Fibroblast of lung (primary cell): Measurements from ENCODE around the gene PPA1. TPM values are rescaled to one million over a fixed set of nuclear protein-coding genes. Genes with fewer than 3 reads are reported as not detected.

Source experiments
- DNase-seq, 2 donors: peaks; one replicate each; pipeline versions ENCODE4 v3.0.0 to v3.0.0-alpha.2; 2010; ENCODE audit warnings: low read depth in 2 of 2
- H2AFZ ChIP-seq: 2 replicates; pipeline ENCODE4 v1.5.1; 2012; ENCODE audit warnings: low read length, control low read depth, inconsistent platforms
- H3K27ac ChIP-seq: 2 replicates; pipeline ENCODE4 v1.5.1; 2011; ENCODE audit warnings: low read length, control low read depth; ENCODE audit not compliant: insufficient read depth
- H3K27me3 ChIP-seq: 2 replicates; pipeline ENCODE4 v1.5.1; 2011; ENCODE audit warnings: mild to moderate bottlenecking, low read length; ENCODE audit not compliant: control insufficient read depth, insufficient read depth
- H3K36me3 ChIP-seq: 2 replicates; pipeline ENCODE4 v1.5.1; 2011; ENCODE audit warnings: low read length; ENCODE audit not compliant: control insufficient read depth, insufficient read depth
- H3K4me1 ChIP-seq: 2 replicates; pipeline ENCODE4 v1.5.1; 2011; ENCODE audit warnings: low read length; ENCODE audit not compliant: control insufficient read depth, insufficient read depth; ENCODE audit errors: extremely low read depth
- H3K4me2 ChIP-seq: 2 replicates; pipeline ENCODE4 v1.5.1; 2011; ENCODE audit warnings: low read length, control low read depth; ENCODE audit not compliant: insufficient read depth; ENCODE audit errors: extremely low read depth
- H3K4me3 ChIP-seq, 4 experiments: fragments of 200-600 bp in 1 of 4; sonication (generic) in 1 of 4; replicated peaks in 1 of 4; 2 replicates each; pipeline ENCODE4 v1.5.1; 2011 to 2016; ENCODE audit warnings: low read length in 4 of 4, low read depth in 3 of 4, mild to moderate bottlenecking in 3 of 4, control low read depth in 2 of 4, inconsistent platforms in 1 of 4, mixed read lengths in 1 of 4; ENCODE audit not compliant: insufficient read depth in 1 of 4; ENCODE audit errors: control extremely low read depth in 1 of 4
- H3K79me2 ChIP-seq: 2 replicates; pipeline ENCODE4 v1.5.1; 2012; ENCODE audit warnings: mild to moderate bottlenecking, low read length, inconsistent platforms; ENCODE audit not compliant: control insufficient read depth, insufficient read depth
- H3K9ac ChIP-seq: 2 replicates; pipeline ENCODE4 v1.5.1; 2011; ENCODE audit warnings: mild to moderate bottlenecking, low read length, control low read depth; ENCODE audit not compliant: insufficient read depth
- H3K9me3 ChIP-seq: 2 replicates; pipeline ENCODE4 v1.5.1; 2012; ENCODE audit warnings: low read depth, low read length; ENCODE audit not compliant: control insufficient read depth, insufficient read depth
- H4K20me1 ChIP-seq: 2 replicates; pipeline ENCODE4 v1.5.1; 2011; ENCODE audit warnings: low read length; ENCODE audit not compliant: control insufficient read depth, insufficient read depth; ENCODE audit errors: extremely low read depth
- EZH2 ChIP-seq: IDR thresholded peaks from 2 replicates; pipeline ENCODE4 v1.5.1; 2012; ENCODE audit warnings: low read length, control low read depth, mild to moderate bottlenecking; ENCODE audit errors: missing control alignments
- polyA plus RNA-seq, 2 donors: library from polyadenylated mRNA; depleted of rRNA in 1 of 2; stranded (reverse) in 1 of 2; unstranded in 1 of 2; fragments of >200 nt; gene quantifications; 2 replicates each; pipeline ENCODE4 v1.2.1, GENCODE V29; 2011 to 2012; ENCODE audit warnings: missing spikeins in 1 of 2
- total RNA-seq: library from RNA; depleted of rRNA; stranded (reverse); fragments of >200 nt; gene quantifications from 2 replicates; pipeline ENCODE4 v1.2.1, GENCODE V29; 2014
- TF ChIP-seq, protein P1 (sequence below), 2 donors: IDR thresholded peaks in 1 of 2; conservative IDR thresholded peaks in 1 of 2; 1 replicate in 1 of 2; 2 replicates in 1 of 2; pipeline ENCODE4 v1.5.1; 2011 to 2012; ENCODE audit warnings: low read length in 2 of 2, control low read depth in 1 of 2, inconsistent platforms in 1 of 2, low read depth in 1 of 2, mild to moderate bottlenecking in 1 of 2

PPA1 gene
- total and polyA plus RNA-seq, 2 donors (not counting 1 experiment from before 2014, with no cell fraction given), result 167 to 287 TPM

DNA sequence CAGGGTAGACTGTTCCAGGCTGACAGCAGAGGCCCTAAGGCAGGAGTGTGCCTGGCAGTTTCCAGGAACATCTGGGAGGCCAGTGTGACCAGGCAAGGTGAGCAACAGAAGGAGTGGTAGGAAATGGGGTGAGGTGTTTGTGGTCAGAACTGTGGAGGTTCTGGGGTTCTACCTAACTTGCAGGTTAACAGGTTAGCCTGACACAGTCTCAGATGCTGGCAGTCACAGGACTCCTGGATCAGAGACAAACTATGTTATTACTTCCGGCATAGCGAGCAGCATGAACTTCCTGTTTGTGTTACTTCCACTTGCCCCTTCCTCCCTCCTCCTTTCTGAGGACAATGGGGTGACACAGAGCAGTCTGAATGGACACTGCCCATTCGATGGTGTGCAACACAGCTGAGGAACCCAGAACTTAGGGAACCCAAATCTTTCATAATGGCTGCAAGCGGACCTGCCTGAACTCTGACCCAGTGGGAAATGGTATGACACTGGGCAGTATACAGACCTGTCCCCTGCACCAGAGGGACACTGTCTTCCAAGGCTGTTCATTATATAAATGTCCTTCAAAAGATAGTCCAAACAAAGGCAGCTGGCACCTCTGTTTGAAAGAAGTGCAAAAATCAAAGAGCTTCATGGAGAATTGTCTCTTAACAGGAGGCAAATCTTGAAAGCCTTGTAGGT lies 59.0 kb downstream of the PPA1 start:
- no peak for TF ChIP-seq EZH2
- TF ChIP-seq, protein P1, sequence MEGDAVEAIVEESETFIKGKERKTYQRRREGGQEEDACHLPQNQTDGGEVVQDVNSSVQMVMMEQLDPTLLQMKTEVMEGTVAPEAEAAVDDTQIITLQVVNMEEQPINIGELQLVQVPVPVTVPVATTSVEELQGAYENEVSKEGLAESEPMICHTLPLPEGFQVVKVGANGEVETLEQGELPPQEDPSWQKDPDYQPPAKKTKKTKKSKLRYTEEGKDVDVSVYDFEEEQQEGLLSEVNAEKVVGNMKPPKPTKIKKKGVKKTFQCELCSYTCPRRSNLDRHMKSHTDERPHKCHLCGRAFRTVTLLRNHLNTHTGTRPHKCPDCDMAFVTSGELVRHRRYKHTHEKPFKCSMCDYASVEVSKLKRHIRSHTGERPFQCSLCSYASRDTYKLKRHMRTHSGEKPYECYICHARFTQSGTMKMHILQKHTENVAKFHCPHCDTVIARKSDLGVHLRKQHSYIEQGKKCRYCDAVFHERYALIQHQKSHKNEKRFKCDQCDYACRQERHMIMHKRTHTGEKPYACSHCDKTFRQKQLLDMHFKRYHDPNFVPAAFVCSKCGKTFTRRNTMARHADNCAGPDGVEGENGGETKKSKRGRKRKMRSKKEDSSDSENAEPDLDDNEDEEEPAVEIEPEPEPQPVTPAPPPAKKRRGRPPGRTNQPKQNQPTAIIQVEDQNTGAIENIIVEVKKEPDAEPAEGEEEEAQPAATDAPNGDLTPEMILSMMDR (conservative IDR thresholded peaks at IDR 0.05 in 1 of 2, IDR thresholded peaks at IDR 0.05 in 1 of 2; ENCODE audit: low read depth in 1 of 2, low read length in 2 of 2), result no peak
- Histone ChIP-seq H3K4me3 (no peak overlapping the region), H3K27me3 (no peaks in the 10 kb centered on the region), H3K79me2 (peaks cover 11% of the 10 kb centered on the region), H3K36me3 (no peaks in the 10 kb centered on the region), H3K4me1 (no peaks in the 10 kb centered on the region), H3K9me3 (no peaks in the 10 kb centered on the region), H3K27ac (no peak overlapping the region), H4K20me1 (no peaks in the 10 kb centered on the region), H3K9ac (no peak overlapping the region), H3K4me2 (no peak overlapping the region), H2AFZ (peak overlapping the region; percentile 77)
- peak in 1 of 2 donors; percentile 5 for DNase-seq

DNA sequence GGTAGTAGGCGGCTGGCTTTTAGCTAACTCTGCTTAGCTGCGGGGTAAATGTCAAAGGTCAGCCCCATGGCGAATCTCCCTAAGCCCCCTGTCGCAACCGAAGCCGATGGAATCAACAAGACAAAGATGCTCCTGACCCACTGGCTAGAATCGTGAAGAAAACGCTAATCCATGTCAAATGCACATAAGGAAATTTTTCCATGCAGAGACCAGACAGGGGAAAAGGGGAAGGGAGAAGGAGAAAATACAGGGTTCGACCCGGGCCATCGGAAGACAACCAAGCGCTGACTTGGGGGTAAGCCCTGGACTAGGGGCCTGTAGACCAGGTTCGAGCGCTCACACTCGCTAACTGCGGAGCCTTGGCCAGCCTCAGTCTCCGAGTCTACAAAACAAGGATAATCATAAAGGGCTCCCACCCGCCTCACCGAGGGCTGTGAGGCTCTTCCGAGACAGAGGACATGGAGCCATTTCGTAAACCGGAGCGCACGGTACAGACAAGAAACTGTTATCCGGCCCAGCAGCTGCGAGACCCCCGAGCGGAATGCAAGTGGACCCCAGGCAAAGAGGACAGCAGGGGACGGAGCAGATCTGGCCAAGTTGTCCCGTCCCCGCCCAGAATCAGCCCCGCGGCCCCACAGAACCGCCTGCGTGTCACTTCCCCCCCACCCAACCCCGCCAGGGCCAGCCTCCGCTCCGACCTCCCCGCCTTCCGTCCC lies 63.4 kb downstream of the PPA1 start:
- peak overlapping the region; percentile 38 for H3K4me2 ChIP-seq
- no peaks in the 10 kb centered on the region for H3K36me3 ChIP-seq
- peak overlapping the region; percentile 48 to 98 (median 90) for H3K4me3 ChIP-seq
- H3K27ac ChIP-seq, result peak overlapping the region; percentile 94
- TF ChIP-seq EZH2, result no peak
- TF ChIP-seq, protein P1 (conservative IDR thresholded peaks at IDR 0.05 in 1 of 2, IDR thresholded peaks at IDR 0.05 in 1 of 2; ENCODE audit: low read depth in 1 of 2, low read length in 2 of 2), result no peak
- peak overlapping the region; percentile 90 for H3K9ac ChIP-seq
- H3K79me2 ChIP-seq, result peaks cover 53% of the 10 kb centered on the region
- no peaks in the 10 kb centered on the region for H3K9me3 ChIP-seq
- peak in 1 of 2 donors; percentile 20 for DNase-seq
- H3K27me3 ChIP-seq, result no peaks in the 10 kb centered on the region
- peaks cover 9% of the 10 kb centered on the region for H4K20me1 ChIP-seq
- H3K4me1 ChIP-seq, result no peaks in the 10 kb centered on the region
- no peak overlapping the region for H2AFZ ChIP-seq

DNA sequence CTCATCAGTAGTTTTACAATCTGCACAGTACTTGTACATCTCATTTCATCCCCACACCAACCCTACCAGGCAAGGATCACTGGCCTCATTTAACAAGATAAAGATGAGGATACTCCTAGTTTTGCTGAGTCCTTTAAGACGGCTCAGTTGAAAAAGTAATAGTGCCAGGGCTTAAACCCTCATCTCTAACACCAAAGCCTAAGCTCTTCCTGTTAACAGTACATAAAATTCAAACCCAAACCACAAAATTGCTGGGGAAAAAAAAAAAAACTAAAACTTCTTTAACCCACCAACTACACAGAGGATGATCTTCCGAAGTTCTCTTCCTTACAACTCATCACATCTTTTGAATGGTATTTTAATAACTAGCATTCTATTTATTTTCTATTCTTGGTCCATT lies 64.2 kb downstream of the PPA1 start:
- H3K4me2 ChIP-seq, result peak overlapping the region; percentile 38
- peaks cover 9% of the 10 kb centered on the region for H4K20me1 ChIP-seq
- no peak for DNase-seq
- TF ChIP-seq, protein P1 (conservative IDR thresholded peaks at IDR 0.05 in 1 of 2, IDR thresholded peaks at IDR 0.05 in 1 of 2; ENCODE audit: low read depth in 1 of 2, low read length in 2 of 2), result no peak
- no peak for TF ChIP-seq EZH2
- H3K4me1 ChIP-seq, result no peaks in the 10 kb centered on the region
- H3K27me3 ChIP-seq, result no peaks in the 10 kb centered on the region
- peak overlapping the region; percentile 48 to 98 (median 90) for H3K4me3 ChIP-seq
- H3K27ac ChIP-seq, result peak overlapping the region; percentile 94
- H3K9ac ChIP-seq, result no peak overlapping the region
- H2AFZ ChIP-seq, result no peak overlapping the region
- no peaks in the 10 kb centered on the region for H3K36me3 ChIP-seq
- peaks cover 61% of the 10 kb centered on the region for H3K79me2 ChIP-seq
- H3K9me3 ChIP-seq, result no peaks in the 10 kb centered on the region
